ENCODE results near the gene ARMC9.

DNA sequence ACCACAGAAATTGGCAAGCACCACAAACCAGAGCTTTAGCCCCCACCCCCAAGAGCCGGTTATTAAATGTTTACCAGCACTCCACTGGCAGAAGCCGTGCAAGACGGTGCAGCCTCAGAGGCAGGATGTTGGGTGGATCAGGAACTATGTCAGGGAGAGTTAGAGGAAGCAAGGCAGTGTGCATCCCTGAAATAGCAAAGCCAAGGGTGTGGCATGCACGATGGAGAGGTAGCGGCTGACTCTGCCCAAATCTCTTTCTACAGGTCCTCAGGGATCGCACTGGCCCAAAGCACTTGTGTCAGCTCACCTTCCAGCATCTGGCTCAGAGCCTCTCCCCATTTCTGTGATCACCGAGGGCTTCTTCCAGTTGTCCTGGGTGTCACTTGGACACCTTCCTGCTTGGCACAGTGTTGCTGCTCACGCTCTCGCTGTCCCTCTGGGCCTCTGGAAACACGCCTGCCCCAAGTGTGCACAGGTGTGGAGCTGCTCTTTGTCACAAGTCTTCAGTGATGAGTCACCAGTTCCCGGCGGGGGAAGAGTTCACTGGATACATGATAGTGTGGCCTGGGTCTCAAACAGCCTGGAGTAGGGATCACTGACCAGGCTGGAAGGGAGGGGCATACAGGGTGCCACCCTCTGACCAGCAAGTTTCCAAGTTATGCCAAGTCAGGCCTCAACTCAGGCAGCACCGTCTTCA lies 179.7 kb downstream of the ARMC9 start:
- TF ChIP-seq TAF1 (IDR thresholded peaks at IDR 0.05; ENCODE audit: borderline replicate concordance, insufficient read depth, low read length) (no peak), SIN3A (IDR thresholded peaks at IDR 0.05; ENCODE audit: borderline replicate concordance, insufficient read depth, low read length) (no peak), POLR2AphosphoS5 (IDR thresholded peaks at IDR 0.05; ENCODE audit: low read depth, low read length) (no peak)

Data from PFSK-1 (cell line).